Measurements from ENCODE around the gene PTPRF.
"Not testable (repeated sequence)": the region's sequence is repeated elsewhere in the genome, so short reads cannot be mapped to it uniquely, and the experiment has no call there.

The PTPRF gene

DNA sequence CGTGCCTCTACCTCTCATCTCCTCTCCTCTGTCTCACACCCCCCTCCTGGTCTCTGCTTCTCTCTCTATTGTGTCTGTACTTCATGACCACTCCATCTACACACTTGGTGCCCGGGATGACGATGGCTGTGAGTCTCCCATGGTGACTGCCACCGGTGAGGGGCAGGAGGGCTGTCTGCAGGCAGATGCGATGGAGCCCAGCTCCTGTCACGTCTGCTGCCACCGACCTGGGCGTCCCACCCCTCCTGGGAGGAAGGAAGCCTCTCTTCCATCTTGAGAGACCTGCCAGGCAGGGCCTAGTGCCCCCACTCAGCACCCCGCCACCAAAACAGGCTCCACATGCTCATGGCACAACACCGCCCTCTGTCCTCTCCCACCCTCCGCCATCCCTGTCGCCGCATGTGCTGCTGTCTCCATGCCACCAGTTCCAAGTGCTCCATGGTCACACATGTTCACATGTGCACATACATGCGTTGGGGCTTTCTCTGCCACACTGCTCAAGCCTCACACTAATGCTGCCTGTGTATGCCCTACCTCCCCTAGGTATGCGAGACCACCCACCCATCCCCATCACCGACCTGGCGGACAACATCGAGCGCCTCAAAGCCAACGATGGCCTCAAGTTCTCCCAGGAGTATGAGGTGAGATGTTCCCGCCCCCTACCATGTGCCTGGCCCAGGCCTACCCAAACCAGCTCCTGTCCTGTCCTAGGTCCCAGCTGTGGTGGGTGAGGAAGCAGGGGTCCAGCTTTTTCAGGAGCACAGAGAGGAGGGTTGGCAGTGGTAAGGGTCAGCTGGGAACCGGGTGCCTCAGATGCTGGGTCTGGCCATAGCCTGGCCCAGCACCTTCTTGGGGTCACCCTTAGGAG lies 82.6 kb downstream of the PTPRF start:
- no peak for DNase-seq

- DNase-seq, result no peak
Measured at GRCh38 chr1:43614211-43614610, 83.5 kb downstream of the PTPRF start.

DNA sequence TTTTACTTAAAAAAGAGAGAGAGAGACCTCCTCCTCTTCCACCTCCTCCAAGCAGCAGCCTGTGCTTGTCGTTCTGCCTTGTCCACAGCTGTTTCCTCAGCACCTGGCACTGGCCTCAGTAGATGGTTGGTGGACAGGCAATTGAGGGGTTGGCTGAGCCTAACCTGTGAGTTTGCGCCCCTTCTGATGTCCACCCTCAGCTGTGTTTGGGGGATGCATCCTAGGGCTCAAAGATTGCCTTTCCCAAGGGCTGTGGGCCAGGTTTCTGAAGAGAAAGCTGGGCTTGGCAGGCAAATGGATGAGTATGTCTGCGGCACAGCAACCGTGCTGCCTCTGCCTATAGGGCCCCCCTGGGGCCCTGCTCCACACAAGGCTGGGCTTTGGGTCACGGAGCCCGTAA lies 84.2 kb downstream of the PTPRF start:
- no peak for DNase-seq

GRCh38 chr1:43616383-43616782 lies 85.7 kb downstream of the PTPRF start:
- no peak for DNase-seq

GRCh38 chr1:43617011-43617410 lies 86.3 kb downstream of the PTPRF start:
- no peak for DNase-seq

DNA sequence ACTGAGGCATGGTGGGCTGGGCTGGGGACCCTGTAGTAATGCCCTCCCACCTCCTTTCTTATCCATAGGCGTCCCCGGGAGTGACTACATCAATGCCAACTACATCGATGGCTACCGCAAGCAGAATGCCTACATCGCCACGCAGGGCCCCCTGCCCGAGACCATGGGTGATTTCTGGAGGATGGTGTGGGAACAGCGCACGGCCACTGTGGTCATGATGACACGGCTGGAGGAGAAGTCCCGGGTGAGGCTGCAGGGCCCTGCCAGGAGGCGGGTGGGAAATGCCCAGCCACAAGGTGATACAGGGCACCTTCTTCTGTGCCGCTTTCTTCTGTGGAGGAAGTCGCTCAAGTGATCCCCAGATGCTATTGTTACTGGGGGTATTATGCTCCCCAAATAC lies 87.0 kb downstream of the PTPRF start:
- DNase-seq, result no peak

DNA sequence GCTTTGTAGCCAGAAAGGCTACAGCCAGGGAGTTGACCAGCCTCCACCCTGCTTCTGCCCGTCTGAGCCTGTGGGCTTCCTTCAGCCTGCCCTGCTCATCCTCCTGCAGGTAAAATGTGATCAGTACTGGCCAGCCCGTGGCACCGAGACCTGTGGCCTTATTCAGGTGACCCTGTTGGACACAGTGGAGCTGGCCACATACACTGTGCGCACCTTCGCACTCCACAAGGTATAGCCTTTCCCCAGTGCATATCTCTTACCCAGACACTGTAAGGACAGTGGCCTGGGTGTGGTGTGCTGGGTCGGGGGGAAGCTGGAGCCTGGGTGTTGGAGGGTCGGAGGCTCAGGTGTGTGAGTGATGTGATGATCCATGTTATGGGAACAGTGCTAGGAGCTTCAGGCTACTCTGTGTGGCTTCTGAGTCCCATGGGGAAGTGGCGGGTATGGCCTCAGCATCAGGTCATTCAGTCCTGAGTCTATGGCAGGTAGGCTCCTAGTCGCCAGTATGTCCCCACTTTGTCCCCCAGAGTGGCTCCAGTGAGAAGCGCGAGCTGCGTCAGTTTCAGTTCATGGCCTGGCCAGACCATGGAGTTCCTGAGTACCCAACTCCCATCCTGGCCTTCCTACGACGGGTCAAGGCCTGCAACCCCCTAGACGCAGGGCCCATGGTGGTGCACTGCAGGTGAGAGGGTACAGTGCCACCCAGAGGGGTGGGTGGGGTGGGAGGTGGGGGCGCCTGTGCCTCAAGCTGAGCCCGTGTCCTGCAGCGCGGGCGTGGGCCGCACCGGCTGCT lies 88.0 kb downstream of the PTPRF start:
- no peak for DNase-seq

GRCh38 chr1:43619314-43619790 lies 88.7 kb downstream of the PTPRF start:
- DNase-seq, result no peak

GRCh38 chr1:43619996-43620920 lies 89.6 kb downstream of the PTPRF start:
- DNase-seq, result no peak

DNA sequence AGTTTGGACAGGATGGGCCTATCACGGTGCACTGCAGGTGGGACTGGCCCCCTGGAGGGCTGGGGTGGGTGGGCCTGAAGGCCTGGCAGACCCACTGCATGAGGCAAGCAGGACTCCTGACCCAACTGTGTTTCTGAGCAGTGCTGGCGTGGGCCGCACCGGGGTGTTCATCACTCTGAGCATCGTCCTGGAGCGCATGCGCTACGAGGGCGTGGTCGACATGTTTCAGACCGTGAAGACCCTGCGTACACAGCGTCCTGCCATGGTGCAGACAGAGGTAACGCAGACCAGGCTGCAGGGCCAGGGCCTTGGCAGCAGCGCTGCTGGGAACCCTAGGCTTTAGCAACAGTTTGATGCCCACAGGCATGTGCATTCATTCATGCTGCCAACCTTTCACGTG lies 90.3 kb downstream of the PTPRF start:
- no peak for DNase-seq

- DNase-seq, result no peak
Measured at GRCh38 chr1:43621386-43621785, 90.7 kb downstream of the PTPRF start.

DNA sequence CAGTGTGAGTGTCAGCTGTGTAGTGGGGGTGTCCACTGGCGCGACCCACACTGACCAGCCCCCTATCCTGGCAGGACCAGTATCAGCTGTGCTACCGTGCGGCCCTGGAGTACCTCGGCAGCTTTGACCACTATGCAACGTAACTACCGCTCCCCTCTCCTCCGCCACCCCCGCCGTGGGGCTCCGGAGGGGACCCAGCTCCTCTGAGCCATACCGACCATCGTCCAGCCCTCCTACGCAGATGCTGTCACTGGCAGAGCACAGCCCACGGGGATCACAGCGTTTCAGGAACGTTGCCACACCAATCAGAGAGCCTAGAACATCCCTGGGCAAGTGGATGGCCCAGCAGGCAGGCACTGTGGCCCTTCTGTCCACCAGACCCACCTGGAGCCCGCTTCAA lies 91.2 kb downstream of the PTPRF start:
- no peak for DNase-seq

DNA sequence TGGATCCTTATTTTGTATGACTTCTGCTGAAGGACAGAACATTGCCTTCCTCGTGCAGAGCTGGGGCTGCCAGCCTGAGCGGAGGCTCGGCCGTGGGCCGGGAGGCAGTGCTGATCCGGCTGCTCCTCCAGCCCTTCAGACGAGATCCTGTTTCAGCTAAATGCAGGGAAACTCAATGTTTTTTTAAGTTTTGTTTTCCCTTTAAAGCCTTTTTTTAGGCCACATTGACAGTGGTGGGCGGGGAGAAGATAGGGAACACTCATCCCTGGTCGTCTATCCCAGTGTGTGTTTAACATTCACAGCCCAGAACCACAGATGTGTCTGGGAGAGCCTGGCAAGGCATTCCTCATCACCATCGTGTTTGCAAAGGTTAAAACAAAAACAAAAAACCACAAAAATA lies 91.8 kb downstream of the PTPRF start:
- DNase-seq, result no peak

DNA sequence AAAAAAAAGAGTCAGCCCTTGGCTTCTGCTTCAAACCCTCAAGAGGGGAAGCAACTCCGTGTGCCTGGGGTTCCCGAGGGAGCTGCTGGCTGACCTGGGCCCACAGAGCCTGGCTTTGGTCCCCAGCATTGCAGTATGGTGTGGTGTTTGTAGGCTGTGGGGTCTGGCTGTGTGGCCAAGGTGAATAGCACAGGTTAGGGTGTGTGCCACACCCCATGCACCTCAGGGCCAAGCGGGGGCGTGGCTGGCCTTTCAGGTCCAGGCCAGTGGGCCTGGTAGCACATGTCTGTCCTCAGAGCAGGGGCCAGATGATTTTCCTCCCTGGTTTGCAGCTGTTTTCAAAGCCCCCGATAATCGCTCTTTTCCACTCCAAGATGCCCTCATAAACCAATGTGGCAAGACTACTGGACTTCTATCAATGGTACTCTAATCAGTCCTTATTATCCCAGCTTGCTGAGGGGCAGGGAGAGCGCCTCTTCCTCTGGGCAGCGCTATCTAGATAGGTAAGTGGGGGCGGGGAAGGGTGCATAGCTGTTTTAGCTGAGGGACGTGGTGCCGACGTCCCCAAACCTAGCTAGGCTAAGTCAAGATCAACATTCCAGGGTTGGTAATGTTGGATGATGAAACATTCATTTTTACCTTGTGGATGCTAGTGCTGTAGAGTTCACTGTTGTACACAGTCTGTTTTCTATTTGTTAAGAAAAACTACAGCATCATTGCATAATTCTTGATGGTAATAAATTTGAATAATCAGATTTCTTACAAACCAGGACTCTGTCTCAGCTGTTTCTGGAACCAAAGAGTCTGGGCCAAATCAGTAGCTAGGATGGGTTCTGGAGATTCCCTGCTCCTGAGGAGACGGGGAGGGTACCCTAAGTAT lies 92.5 kb downstream of the PTPRF start:
- DNase-seq, result no peak

- no peak for DNase-seq
Measured at GRCh38 chr1:43625063-43625780, 94.5 kb downstream of the PTPRF start.

DNA sequence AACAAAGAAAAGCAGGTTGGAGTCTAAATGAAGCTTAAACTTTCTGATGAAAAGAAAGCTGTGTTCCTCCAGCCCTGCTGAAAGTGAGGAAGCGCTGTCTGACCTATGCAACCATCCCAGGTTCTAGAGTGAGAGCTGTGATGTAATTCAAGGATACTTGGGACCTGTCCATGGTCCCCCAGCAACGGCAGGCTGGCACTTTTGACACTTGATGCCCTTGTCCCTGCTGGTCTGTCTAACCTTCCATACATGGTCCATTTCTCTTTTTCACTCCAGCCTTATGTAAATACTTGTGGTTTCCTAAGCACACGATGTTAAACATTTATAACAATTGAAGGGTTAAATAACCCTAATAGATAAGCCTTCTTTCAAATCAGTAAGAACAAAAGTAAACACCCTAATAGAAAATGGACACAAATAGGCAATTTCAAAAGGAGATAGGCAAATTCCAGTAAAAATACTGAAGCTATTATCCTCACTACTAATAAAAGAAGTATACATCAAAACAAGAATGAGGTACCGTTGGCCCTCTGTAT lies 101.5 kb downstream of the PTPRF start:
- no peak for DNase-seq

- DNase-seq, result no peak
Measured at GRCh38 chr1:43634721-43635120, 104.0 kb downstream of the PTPRF start.

GRCh38 chr1:43636006-43636641 lies 105.4 kb downstream of the PTPRF start:
- no peak for DNase-seq

DNA sequence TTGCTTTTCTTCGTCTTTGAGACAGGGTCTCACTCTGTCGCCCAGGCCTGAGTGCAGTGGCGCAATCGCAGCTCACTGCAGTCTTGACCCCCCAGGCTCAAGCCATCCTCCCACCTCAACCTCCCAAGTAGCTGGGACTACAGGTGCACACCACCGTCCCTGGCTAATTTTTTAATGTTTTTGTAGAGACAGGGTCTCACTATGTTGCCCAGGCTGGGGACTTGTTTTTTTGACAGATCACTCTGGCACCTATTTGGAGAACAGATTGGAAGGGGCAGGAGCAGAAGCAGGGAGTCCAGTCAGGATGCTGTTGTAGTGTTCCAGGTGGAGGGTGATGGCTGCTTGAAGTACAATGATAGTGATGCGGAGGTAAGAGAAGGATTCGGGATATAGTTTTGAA lies 106.6 kb downstream of the PTPRF start:
- DNase-seq, result no peak

GRCh38 chr1:43638381-43638780 lies 107.7 kb downstream of the PTPRF start:
- DNase-seq, result not testable (repeated sequence)
